Kidney tubule cell (primary cell): ENCODE data around the gene LRRC3.

Experiments
- DNase-seq: peaks from one replicate; pipeline ENCODE4 v3.0.0-alpha.2; 2018; ENCODE audit warnings: low spot score

Gene LRRC3

GRCh38 chr21:44479556-44480199, 24.4 kb downstream of the LRRC3 start:
- peak; percentile 41 for DNase-seq

GRCh38 chr21:44480200-44481053, 25.1 kb downstream of the LRRC3 start:
- DNase-seq, result no peak

GRCh38 chr21:44482581-44483287, 27.4 kb downstream of the LRRC3 start:
- no peak for DNase-seq

GRCh38 chr21:44483288-44484237, 28.3 kb downstream of the LRRC3 start:
- DNase-seq, result no peak

- no peak for DNase-seq
Observed at GRCh38 chr21:44484498-44485253, 29.4 kb downstream of the LRRC3 start.

GRCh38 chr21:44485254-44485793, 30.0 kb downstream of the LRRC3 start:
- no peak for DNase-seq

GRCh38 chr21:44485796-44486195, 30.5 kb downstream of the LRRC3 start:
- DNase-seq, result no peak

GRCh38 chr21:44486302-44486701, 31.0 kb downstream of the LRRC3 start:
- no peak for DNase-seq

- DNase-seq, result peak; percentile 13
Observed at GRCh38 chr21:44487831-44488230, 32.5 kb downstream of the LRRC3 start.

- no peak for DNase-seq
Observed at GRCh38 chr21:44489962-44490361, 34.7 kb downstream of the LRRC3 start.

GRCh38 chr21:44490405-44490804, 35.1 kb downstream of the LRRC3 start:
- no peak for DNase-seq

- no peak for DNase-seq
Observed at GRCh38 chr21:44490816-44491215, 35.5 kb downstream of the LRRC3 start.

GRCh38 chr21:44492567-44493385, 37.5 kb downstream of the LRRC3 start:
- no peak for DNase-seq

GRCh38 chr21:44494418-44494817, 39.1 kb downstream of the LRRC3 start:
- no peak for DNase-seq

GRCh38 chr21:44494956-44495355, 39.6 kb downstream of the LRRC3 start:
- DNase-seq, result no peak

- DNase-seq, result no peak
Observed at GRCh38 chr21:44495611-44496563, 40.6 kb downstream of the LRRC3 start.

GRCh38 chr21:44496564-44497550, 41.5 kb downstream of the LRRC3 start:
- DNase-seq, result no peak
